ENCODE data around the gene CDIPT.

DNA sequence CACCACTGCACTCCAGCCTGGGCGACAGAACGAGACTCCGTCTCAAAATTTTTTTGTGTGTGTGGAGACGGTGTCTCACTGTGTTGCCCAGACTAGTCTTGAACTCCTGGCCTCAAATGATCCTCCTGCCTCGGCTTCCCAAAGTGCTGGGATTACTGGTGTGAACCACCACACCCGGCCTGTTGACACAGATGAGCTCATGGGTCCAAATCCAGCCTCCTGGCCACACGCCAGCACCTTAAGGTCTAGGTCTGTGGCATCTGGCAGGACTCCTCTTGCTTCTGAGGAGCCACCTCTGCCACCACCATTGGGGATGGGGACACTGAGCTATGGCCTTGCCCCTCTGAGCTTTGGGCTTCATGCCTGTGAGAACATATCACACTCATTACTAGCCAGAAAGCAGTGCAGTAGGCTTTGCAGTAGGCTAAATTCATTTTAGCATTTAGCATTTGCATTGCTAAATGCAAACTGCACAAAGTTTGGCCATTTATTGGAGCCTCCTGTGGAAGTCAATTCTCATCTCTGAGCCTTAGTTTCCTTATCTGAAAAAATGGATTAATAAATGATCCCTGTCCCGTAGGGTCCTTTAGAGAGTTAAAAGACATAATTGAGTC lies 5.5 kb upstream of the CDIPT start:
- TF ChIP-seq, protein P1, sequence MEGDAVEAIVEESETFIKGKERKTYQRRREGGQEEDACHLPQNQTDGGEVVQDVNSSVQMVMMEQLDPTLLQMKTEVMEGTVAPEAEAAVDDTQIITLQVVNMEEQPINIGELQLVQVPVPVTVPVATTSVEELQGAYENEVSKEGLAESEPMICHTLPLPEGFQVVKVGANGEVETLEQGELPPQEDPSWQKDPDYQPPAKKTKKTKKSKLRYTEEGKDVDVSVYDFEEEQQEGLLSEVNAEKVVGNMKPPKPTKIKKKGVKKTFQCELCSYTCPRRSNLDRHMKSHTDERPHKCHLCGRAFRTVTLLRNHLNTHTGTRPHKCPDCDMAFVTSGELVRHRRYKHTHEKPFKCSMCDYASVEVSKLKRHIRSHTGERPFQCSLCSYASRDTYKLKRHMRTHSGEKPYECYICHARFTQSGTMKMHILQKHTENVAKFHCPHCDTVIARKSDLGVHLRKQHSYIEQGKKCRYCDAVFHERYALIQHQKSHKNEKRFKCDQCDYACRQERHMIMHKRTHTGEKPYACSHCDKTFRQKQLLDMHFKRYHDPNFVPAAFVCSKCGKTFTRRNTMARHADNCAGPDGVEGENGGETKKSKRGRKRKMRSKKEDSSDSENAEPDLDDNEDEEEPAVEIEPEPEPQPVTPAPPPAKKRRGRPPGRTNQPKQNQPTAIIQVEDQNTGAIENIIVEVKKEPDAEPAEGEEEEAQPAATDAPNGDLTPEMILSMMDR (IDR thresholded peaks at IDR 0.05) = no peak
- no peak for TF ChIP-seq EP300 (IDR thresholded peaks at IDR 0.05)
- no peak for TF ChIP-seq POLR2A (IDR thresholded peaks at IDR 0.05)

Data from tibial nerve (tissue), 4 donors.